ENCODE results near the gene MAML2.

MAML2 gene

GRCh38 chr11:96147906-96148486 is 195.0 kb downstream of the MAML2 start:
- DNase-seq: no peak

DNA sequence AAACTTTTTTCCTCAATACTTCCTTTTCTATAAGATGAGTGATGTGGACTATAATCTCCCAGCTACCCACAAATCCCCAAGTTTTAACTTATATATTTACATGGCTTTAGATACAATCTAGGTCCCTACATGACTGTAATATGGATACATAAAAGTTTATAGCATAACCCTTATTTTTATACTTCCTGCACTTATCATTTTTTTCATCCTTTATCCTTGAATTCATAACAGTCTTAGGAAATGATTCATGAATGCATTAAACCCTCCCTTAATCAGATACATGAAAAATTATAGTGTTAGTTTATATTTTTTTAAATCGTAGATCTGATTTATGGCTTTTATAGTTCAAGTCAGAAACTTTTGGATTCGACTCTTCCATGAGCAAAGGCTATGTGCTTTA is 195.8 kb downstream of the MAML2 start:
- DNase-seq: no peak

DNA sequence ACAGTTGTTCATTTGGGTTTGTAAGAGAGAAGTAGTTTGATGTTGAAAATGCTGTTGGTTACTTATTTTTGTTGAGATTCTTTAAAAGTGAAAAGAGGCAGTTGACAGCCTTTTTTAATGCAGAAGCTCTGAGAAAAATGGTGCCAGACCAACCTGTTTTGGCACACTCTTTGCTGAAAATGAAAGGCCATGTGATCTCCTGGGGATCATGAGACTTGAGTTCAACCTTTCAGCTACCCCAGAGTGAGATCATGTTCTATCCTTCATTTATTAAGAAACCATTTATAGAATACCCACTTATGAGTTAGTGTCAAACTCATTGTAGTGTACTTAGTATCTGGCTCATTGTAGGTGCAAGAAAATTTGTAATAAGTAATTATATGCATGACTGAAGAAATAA is 196.2 kb downstream of the MAML2 start:
- no peak for DNase-seq

DNA sequence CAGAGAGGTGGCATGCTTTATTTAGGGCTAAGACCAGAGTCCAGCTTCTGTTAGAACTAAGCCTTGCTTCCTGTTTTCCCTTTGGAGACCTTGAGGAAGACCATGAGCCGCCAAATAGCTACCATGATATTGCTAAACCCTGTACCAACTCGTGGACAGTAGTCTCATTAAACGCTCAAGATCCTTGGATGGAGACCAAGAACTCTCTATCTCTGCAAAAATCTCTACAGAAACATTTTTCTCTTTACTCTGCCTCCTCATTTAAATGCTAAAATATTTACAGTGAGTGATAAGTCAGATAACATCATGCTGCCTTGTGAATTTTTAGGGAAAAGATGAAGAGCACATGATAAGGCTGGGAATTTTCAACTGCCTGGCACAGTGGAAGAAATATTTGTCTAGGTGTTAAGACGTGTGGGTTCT is 197.8 kb downstream of the MAML2 start:
- no peak for DNase-seq

DNA sequence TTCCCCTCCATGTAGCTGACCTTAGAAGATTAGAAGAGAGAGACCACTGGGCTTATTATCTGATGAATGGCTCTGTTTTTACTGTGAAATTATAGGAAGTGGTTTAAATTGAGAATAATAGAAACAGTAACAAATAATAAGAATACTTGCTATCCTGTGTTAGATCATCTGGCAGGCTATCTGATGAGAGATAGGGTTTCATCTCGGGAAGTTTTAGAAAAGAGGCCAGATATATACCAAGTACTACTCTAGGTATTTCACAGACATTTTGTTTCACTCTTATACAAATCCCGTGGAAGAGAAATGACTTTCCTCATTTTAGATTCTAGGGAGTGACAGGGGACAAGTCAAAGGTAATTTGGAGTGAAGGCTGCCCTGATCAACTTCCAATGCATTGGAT is 198.4 kb downstream of the MAML2 start:
- DNase-seq: no peak

DNA sequence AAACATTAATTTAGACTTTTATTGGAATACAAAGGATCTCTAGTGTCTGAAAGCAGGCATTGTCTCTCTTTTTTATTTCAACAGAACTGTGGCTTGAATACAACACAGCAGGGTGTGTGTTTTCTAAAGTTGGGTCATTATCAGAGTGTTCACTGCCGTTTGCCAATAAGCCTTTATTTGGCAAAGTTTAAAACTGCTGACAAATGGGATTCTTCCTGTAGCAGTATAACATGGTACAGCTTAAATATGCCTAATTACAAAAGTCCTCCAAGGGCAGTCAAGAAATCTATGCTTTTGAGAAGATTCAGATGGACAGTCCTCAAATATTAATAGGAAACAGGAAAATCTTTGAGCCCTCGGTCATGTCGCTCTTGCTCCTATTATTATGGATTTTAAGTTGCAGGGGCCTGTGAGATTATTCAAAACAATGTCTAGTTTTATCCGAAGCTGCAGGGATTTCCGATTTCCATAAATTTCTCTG is 199.9 kb downstream of the MAML2 start:
- no peak for DNase-seq

- DNase-seq: no peak
Measured at GRCh38 chr11:96141626-96142025, 201.4 kb downstream of the MAML2 start.

GRCh38 chr11:96139691-96140090 is 203.3 kb downstream of the MAML2 start:
- no peak for DNase-seq

GRCh38 chr11:96137373-96137772 is 205.6 kb downstream of the MAML2 start:
- DNase-seq: no peak

GRCh38 chr11:96136613-96137298 is 206.2 kb downstream of the MAML2 start:
- no peak for DNase-seq

DNA sequence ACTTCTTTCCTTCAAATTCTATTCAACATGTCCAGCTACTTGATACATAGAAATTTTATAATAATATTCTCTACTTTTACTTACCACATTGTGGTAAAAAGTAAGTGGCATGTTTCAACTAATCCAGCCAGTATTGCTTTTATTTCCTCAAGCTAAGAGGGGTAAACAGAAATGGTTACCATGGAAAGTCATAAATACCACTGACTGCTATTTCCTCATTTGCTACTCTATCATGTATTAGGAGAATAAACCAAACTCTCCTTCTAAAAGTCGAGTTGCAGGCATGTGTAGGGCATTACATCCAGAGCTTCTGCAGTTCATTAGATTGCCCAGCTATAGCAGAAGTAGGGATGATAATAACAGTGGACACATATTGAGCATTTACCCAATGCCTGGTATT is 208.4 kb downstream of the MAML2 start:
- DNase-seq: no peak

- no peak for DNase-seq
Measured at GRCh38 chr11:96132437-96132836, 210.6 kb downstream of the MAML2 start.

DNA sequence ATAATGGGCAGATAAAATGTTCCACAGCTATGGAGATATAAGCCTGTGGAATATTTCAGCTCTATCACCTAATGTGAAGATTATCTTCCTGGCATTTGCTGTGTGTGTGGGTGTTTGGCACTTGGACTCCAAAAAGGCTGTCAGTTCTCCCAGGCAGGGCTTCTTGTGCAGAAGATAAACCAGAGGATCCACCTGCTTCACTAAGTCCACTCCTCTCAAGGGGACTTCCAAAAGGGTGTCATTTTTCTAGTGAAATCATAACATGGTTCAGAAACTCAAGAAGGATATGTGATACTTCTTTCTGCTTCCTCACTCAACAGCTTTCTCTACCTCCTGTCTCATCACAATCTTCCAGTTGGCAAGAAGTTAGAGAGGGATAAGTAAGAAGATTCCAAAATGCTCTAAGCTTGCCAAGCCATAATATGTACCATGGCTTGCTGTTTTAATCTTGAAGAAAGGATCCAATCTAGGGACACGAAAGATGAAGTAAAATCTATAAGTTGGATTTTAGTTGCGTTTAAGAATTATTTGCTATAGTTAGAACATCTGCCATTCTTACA is 212.9 kb downstream of the MAML2 start:
- no peak for DNase-seq

DNA sequence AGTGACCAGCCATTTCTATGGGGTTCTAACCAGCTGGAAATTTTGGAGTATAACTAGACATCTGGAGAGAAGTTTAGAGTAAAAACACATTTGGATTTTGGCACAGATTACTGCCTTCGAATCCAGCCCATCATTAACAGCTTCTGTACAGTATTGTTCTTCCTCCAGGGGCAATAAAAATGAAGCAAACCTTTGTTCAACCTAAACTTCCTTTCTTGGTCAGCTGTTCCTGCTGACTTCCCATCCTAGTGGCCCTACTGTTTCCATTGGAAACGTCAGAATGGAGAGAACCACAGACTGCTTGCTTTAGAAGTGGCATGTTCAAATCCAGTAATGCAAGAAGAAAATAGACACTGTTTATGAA is 215.4 kb downstream of the MAML2 start:
- no peak for DNase-seq

GRCh38 chr11:96126917-96127595 is 215.9 kb downstream of the MAML2 start:
- DNase-seq: no peak

GRCh38 chr11:96125400-96125799 is 217.6 kb downstream of the MAML2 start:
- DNase-seq: no peak

- no peak for DNase-seq
Measured at GRCh38 chr11:96124155-96124554, 218.8 kb downstream of the MAML2 start.

- DNase-seq: peak; percentile 19
Measured at GRCh38 chr11:96123301-96123700, 219.7 kb downstream of the MAML2 start.

GRCh38 chr11:96122601-96123074 is 220.4 kb downstream of the MAML2 start:
- DNase-seq: no peak

- no peak for DNase-seq
Measured at GRCh38 chr11:96119211-96119610, 223.8 kb downstream of the MAML2 start.

DNA sequence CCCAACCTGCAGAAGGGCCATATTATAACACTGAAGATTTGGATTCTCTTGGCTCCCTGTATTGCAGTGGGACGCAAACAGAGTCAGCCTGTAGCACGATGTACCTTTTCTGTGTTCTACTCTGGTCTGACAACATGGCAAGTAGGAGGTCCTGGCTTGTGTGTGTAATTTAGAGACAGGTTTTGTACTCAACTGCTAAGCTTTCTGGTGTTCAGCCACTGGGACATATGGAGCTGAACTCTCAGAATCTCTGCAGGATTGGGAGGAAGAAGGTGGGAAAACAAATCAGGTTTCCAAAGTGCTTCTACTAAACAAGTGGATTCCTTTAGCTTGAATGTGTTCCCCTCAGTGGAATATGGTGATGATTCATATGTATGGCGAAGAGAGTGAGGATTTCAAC is 226.6 kb downstream of the MAML2 start:
- no peak for DNase-seq

DNA sequence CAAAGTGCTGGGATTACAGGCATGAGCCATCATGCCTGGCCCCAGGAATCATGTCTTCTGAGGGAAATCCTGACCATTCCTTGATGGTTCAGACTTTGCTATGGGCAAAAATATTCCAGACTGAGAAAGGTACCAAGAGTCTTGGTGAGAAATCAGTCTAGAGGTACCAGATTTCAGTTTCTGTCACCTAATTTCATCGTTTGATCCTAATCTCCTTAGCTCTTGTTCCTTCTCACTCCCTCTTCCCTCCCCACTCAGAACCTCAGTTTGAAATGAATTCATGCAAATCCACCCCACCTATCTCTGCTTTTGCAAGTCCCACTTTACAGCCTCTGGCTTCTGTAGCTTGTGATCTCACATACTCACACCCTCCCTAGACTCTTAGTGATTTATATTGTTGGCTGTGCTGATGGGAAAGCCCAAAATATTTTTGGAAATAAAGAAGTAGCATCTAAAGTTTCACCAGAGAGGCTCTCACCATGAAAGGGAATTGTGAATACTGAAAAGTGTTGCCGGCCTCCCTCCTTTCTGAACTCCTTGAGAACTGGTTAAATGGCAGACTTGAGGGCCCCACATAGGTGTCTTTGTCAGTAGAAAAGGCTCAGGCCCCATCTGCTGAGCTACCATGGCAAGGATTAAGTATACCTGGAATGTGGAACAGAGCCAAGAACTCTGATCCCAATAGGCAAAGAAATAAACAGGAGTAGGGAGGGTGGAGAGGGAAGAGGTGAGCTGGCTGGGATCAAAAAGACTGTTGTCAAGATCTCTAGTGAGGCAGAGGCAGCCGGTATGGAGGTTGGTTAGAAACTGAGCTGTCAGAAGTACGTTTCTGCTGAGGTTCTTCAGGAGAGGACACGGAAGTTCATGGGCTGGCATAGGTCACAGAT is 228.6 kb downstream of the MAML2 start:
- DNase-seq: no peak

DNA sequence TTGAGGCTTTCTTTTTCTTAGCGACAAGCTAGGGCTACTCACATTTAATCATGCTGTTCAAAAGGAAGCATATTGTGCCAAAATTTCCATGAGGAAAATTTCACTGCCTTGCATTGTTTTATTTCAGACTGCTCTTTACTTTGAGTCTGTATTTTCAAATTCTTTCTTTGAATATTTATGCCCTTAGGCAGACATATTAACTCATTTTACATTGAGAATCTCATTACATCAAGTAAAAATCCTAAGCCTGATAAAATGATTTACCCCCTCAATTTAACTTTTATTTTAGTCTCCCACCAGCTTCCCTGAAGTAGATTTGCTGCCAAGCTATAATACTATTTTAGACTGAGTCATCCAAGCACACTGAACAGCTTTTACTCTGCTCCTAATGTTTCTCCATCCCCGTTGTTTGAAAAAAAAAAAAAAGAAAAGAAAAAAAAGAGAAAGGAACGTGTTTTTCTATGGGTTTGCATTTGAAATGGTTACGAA is 229.8 kb downstream of the MAML2 start:
- no peak for DNase-seq
